K562 (cell line): ENCODE measurements around the gene ZNF787. TPM values are rescaled to one million over a fixed set of nuclear protein-coding genes. Genes with fewer than 3 reads are reported as not detected.

Source experiments
- ATAC-seq: fragments of 200-7000 bp; cut with Tn5 transposase; 3 replicates; pipeline ENCODE4 v1.9.1; 2020; ENCODE audit warnings: moderate library complexity
- BruUV-seq: library from RNA; stranded (reverse); fragments of 400-500 nt; replicated peaks from 2 replicates; lab custom pipeline; 2021; lab: Mats Ljungman, UMichigan
- CTCF ChIA-PET: fragments of 300-600 bp; formaldehyde crosslinking; extraction: SDS; loops from one replicate; lab custom pipeline; 2021; ENCODE audit warnings: low intra/inter-chr PET ratio; lab: Yijun Ruan, JAX
- POLR2A ChIA-PET: fragments of 300-600, 350-650 bp; sonication (Branson Sonifier 250); formaldehyde crosslinking; extraction: SDS; loops from one replicate; lab custom pipeline; 2021; ENCODE audit warnings: antibody characterized with exemption, inconsistent platforms; lab: Yijun Ruan, JAX
- DNase-seq, 4 experiments: peaks; one replicate each; pipeline versions ENCODE4 v3.0.0 to v3.0.0-alpha.2; 2011 to 2018; ENCODE audit warnings: low spot score in 3 of 4, mixed read lengths in 3 of 4; ENCODE audit errors: extremely low read depth in 1 of 4
- FAIRE-seq: peaks from 2 replicates; lab custom pipeline; 2011; peaks lifted over from hg19 to GRCh38; lab: Jason Lieb, UNC
- H2AFZ ChIP-seq: 2 replicates; pipeline ENCODE4 v1.6.0; 2011; ENCODE audit warnings: low read depth, low read length, control low read depth, inconsistent platforms
- H3K27ac ChIP-seq: fragments of 200-600 bp; 3 replicates; pipeline ENCODE4 v1.8.0; 2011; ENCODE audit warnings: low read depth, mild to moderate bottlenecking, control low read depth, inconsistent platforms, low read length, moderate library complexity, mixed read lengths; ENCODE audit errors: extremely low read depth
- H3K27me3 ChIP-seq, 2 experiments: fragments of 300-600 bp in 1 of 2; 2 replicates in 1 of 2; 3 replicates in 1 of 2; pipeline versions ENCODE4 v1.6.0 to v1.8.0; 2011; ENCODE audit warnings: inconsistent platforms in 2 of 2, low read length in 2 of 2, mild to moderate bottlenecking in 1 of 2, mixed read lengths in 1 of 2, moderate library complexity in 1 of 2; ENCODE audit not compliant: control insufficient read depth in 2 of 2, insufficient read depth in 2 of 2
- H3K36me3 ChIP-seq: fragments of 300-600 bp; 3 replicates; pipeline ENCODE4 v1.8.0; 2011; ENCODE audit warnings: mild to moderate bottlenecking, low read length, inconsistent platforms; ENCODE audit not compliant: control insufficient read depth, insufficient read depth
- H3K4me1 ChIP-seq, 2 experiments: fragments of 200-600 bp in 1 of 2; replicated peaks in 1 of 2; 2 replicates in 1 of 2; 3 replicates in 1 of 2; pipeline versions ENCODE4 v1.5.1 to v1.8.0; 2011; ENCODE audit warnings: inconsistent platforms in 2 of 2, low read length in 2 of 2, mild to moderate bottlenecking in 1 of 2, mixed read lengths in 1 of 2, moderate library complexity in 1 of 2; ENCODE audit not compliant: control insufficient read depth in 2 of 2, insufficient read depth in 2 of 2
- H3K4me2 ChIP-seq: 2 replicates; pipeline ENCODE4 v1.6.1; 2011; ENCODE audit warnings: low read length, control low read depth, inconsistent platforms, mixed read lengths; ENCODE audit not compliant: insufficient read depth
- H3K4me3 ChIP-seq: fragments of 200-600 bp; sonication (generic), shearing (Covaris generic); 2 replicates; pipeline ENCODE4 v1.5.1; 2016; ENCODE audit warnings: control low read depth, inconsistent platforms
- H3K79me2 ChIP-seq: fragments of 200-600 bp; 3 replicates; pipeline ENCODE4 v1.8.0; 2011; ENCODE audit warnings: low read length, inconsistent platforms; ENCODE audit not compliant: control insufficient read depth, insufficient read depth
- H3K9ac ChIP-seq, 2 experiments: 2 replicates each; pipeline versions ENCODE4 v1.6.0 to v1.6.1; 2011; ENCODE audit warnings: low read depth in 2 of 2, low read length in 2 of 2, control low read depth in 1 of 2, inconsistent platforms in 1 of 2, mild to moderate bottlenecking in 1 of 2, mixed read lengths in 1 of 2; ENCODE audit not compliant: insufficient read depth in 1 of 2
- H3K9me1 ChIP-seq: one replicate; pipeline ENCODE4 v1.6.0; 2011; ENCODE audit warnings: inconsistent platforms, mild to moderate bottlenecking, low read length, moderate library complexity; ENCODE audit not compliant: control insufficient read depth, insufficient read depth
- H3K9me3 ChIP-seq: replicated peaks from 2 replicates; pipeline ENCODE4 v1.5.1; 2011; ENCODE audit warnings: low read depth, low read length, inconsistent platforms; ENCODE audit not compliant: control insufficient read depth, insufficient read depth
- H4K20me1 ChIP-seq: replicated peaks from 2 replicates; pipeline ENCODE4 v1.6.1; 2011; ENCODE audit warnings: low read length, inconsistent platforms, mixed read lengths; ENCODE audit not compliant: control insufficient read depth, insufficient read depth
- BDP1 ChIP-seq: IDR thresholded peaks from 3 replicates; pipeline ENCODE4 v1.6.1; 2011; ENCODE audit not compliant: insufficient read length, insufficient read depth
- EWSR1 ChIP-seq: fragments of 450-650 bp; IDR thresholded peaks from 2 replicates; pipeline ENCODE4 v1.6.1; 2018; ENCODE audit warnings: borderline replicate concordance, mild to moderate bottlenecking, low read depth, moderate library complexity; ENCODE audit not compliant: partially characterized antibody
- HNRNPUL1 ChIP-seq: fragments of 200-400 bp; formaldehyde crosslinking; IDR thresholded peaks from 2 replicates; pipeline ENCODE4 v1.6.1; 2017; ENCODE audit warnings: low read length
- MYNN ChIP-seq, 2 experiments: sonication (generic); formaldehyde crosslinking in 1 of 2; IDR thresholded peaks; 2 replicates each; pipeline versions ENCODE4 v1.5.0 to v1.6.1; 2016 to 2020; ENCODE audit warnings: antibody characterized with exemption in 1 of 2, missing genetic modification reagents in 1 of 2
- NUFIP1 ChIP-seq: fragments of 450-650 bp; IDR thresholded peaks from 2 replicates; pipeline ENCODE4 v1.6.1; 2018; ENCODE audit not compliant: partially characterized antibody
- REST ChIP-seq, 2 experiments: fragments of 450-650 bp; formaldehyde crosslinking in 1 of 2; IDR thresholded peaks; 2 replicates each; pipeline versions ENCODE4 v1.4.0 to v1.6.1; 2014 to 2020; ENCODE audit warnings: mild to moderate bottlenecking in 2 of 2, borderline replicate concordance in 1 of 2, low read depth in 1 of 2
- UBTF ChIP-seq, 2 experiments: IDR thresholded peaks; 2 replicates each; pipeline ENCODE4 v1.6.1; 2012; ENCODE audit warnings: improper control_type of control experiment in 2 of 2, low read depth in 2 of 2, low read length in 2 of 2, borderline replicate concordance in 1 of 2
- ZNF785 ChIP-seq: fragments of 250-450 bp; sonication (Bioruptor Pico); IDR thresholded peaks from 2 replicates; pipeline ENCODE4 v1.4.0; 2020; ENCODE audit warnings: mild to moderate bottlenecking
- WGBS: fragments of 100-300 bp; shearing (Covaris generic); methylation state at CpG from one replicate; pipeline ENCODE4 v1.1.6; 2016; ENCODE audit warnings: low coverage, mixed read lengths; ENCODE audit not compliant: insufficient coverage; ENCODE audit errors: missing lambda C conversion rate; 5-methylcytosine and 5-hydroxymethylcytosine counted together
- in situ Hi-C: fragments of 300-500 bp; cut with MboI; formaldehyde crosslinking; loops from 4 replicates; pipeline ENCODE4 v1.15.0; 2018; ENCODE audit warnings: inconsistent platforms, mixed read lengths
- intact Hi-C: fragments of 100-400 bp; cut with micrococcal nuclease; formaldehyde crosslinking; loops from 2 replicates; pipeline ENCODE4 v1.14.2; 2022
- polyA plus RNA-seq, 8 experiments: library from polyadenylated mRNA; depleted of rRNA in 4 of 8; stranded (reverse) in 5 of 8; unstranded in 3 of 8; fragments of >200 nt; fragmentation: Nextera tagmentation in 2 of 8; fragmentation: Illumina TruSeq in 1 of 8; extraction: Ambion mirVana in 2 of 8; extraction: Trizol in 1 of 8; gene quantifications; 2 replicates each; pipeline versions ENCODE4 v1.2.1 to v1.2.3, GENCODE V29; 2011 to 2014; ENCODE audit warnings: inconsistent platforms in 1 of 8, missing spikeins in 1 of 8
- total RNA-seq, 7 experiments: library from RNA; depleted of rRNA in 6 of 7; stranded (reverse); fragments of >200 nt in 6 of 7; fragmentation: Illumina TruSeq in 2 of 7; extraction: Trizol in 2 of 7; gene quantifications; 2 replicates each; pipeline versions ENCODE4 v1.2.1 to v1.2.3, GENCODE V29; 2011 to 2021; ENCODE audit warnings: low replicate concordance in 1 of 7
- TF ChIP-seq, protein P1 (sequence below): fragments of 450-650 bp; formaldehyde crosslinking; IDR thresholded peaks from 2 replicates; pipeline ENCODE4 v1.4.0; 2020; ENCODE audit warnings: mild to moderate bottlenecking, moderate library complexity

The ZNF787 gene
- total and polyA plus RNA-seq, 9 of the 15 experiments (the other 6 are each of a cell fraction or from before 2014, with no cell fraction given), result 0.45 to 77.6 (median 7.3) TPM

DNA sequence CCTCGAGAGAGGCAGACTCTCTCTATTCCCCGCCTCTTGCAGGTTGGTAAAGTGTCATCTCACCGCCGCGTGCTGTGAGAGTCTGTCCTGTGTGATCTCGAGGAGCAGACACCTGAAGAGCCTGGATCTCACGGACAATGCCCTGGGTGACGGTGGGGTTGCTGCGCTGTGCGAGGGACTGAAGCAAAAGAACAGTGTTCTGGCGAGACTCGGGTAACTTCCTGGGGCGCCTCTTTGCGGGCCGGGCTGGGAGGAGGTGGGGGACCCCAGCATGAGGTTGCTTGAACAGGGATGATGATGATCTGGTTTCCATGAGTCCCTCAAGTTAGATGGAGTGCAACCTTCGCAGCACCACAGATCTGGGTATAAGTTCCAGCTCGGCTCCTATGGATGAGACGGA lies 67.5 kb downstream of the ZNF787 start:
- no peak for DNase-seq
- H3K36me3 ChIP-seq, result no peaks in the 10 kb centered on the region
- ChIA-PET CTCF (no interaction called here), POLR2A (no interaction called here)
- H3K27me3 ChIP-seq, result peaks cover 12 to 41% of the 10 kb centered on the region in 2 experiments; a peak in 4 of 5 replicates
- TF ChIP-seq, protein P1, sequence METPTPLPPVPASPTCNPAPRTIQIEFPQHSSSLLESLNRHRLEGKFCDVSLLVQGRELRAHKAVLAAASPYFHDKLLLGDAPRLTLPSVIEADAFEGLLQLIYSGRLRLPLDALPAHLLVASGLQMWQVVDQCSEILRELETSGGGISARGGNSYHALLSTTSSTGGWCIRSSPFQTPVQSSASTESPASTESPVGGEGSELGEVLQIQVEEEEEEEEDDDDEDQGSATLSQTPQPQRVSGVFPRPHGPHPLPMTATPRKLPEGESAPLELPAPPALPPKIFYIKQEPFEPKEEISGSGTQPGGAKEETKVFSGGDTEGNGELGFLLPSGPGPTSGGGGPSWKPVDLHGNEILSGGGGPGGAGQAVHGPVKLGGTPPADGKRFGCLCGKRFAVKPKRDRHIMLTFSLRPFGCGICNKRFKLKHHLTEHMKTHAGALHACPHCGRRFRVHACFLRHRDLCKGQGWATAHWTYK (CRISPR knock-in tag), result no peak
- TF ChIP-seq BDP1 (no peak), MYNN (IDR thresholded peaks at IDR 0.05) (no peak), MYNN (CRISPR knock-in tag; IDR thresholded peaks at IDR 0.05) (no peak), ZNF785 (CRISPR knock-in tag) (no peak), REST (IDR thresholded peaks at IDR 0.05; ENCODE audit: borderline replicate concordance) (no peak), REST (CRISPR knock-in tag; IDR thresholded peaks at IDR 0.05; ENCODE audit: low read depth) (no peak), UBTF (IDR thresholded peaks at IDR 0.05; ENCODE audit: borderline replicate concordance in 1 of 2, low read depth in 2 of 2, low read length in 2 of 2) (no peak), HNRNPUL1 (no peak), EWSR1 (no peak), NUFIP1 (no peak)
- no peak overlapping the region for H2AFZ ChIP-seq
- H3K79me2 ChIP-seq, result no peaks in the 10 kb centered on the region
- no peak for ATAC-seq
- H4K20me1 ChIP-seq, result no peaks in the 10 kb centered on the region
- no peak overlapping the region for H3K4me3 ChIP-seq
- no peaks in the 10 kb centered on the region for H3K4me1 ChIP-seq
- no peak overlapping the region for H3K9ac ChIP-seq
- H3K4me2 ChIP-seq, result no peak overlapping the region
- 2% methylated on average over 18 of the region's 18 CpGs for WGBS
- no peaks in the 10 kb centered on the region for H3K9me3 ChIP-seq
- in situ Hi-C loops (loop anchor here (25.0 kb wide), 1 partner anchor 1034 kb away; no protein-coding TSS in a partner anchor), intact Hi-C loops (no loop called here)
- no peaks in the 10 kb centered on the region for H3K9me1 ChIP-seq
- H3K27ac ChIP-seq, result no peak overlapping the region
- FAIRE-seq, result no peak
- BruUV-seq, result no TSS peak
